ENCODE measurements around the gene LRRFIP2. TPM values are rescaled to one million over a fixed set of nuclear protein-coding genes. Genes with fewer than 3 reads are reported as not detected.

The LRRFIP2 gene
- total RNA-seq, 1 donor from 2014 or later, result 54.6 TPM

- DNase-seq (ENCODE audit: low spot score), result no peak
Observed at GRCh38 chr3:37115446-37115845, 58.9 kb downstream of the LRRFIP2 start.

- DNase-seq (ENCODE audit: low spot score), result no peak
Observed at GRCh38 chr3:37114251-37115145, 59.9 kb downstream of the LRRFIP2 start.

- DNase-seq (ENCODE audit: low spot score), result no peak
Observed at GRCh38 chr3:37112987-37113386, 61.4 kb downstream of the LRRFIP2 start.

- DNase-seq (ENCODE audit: low spot score), result no peak
Observed at GRCh38 chr3:37111199-37111598, 63.2 kb downstream of the LRRFIP2 start.

- DNase-seq (ENCODE audit: low spot score), result no peak
Observed at GRCh38 chr3:37107846-37108245, 66.5 kb downstream of the LRRFIP2 start.

- no peak for DNase-seq (ENCODE audit: low spot score)
Observed at GRCh38 chr3:37103103-37103808, 71.1 kb downstream of the LRRFIP2 start.

- no peak for DNase-seq (ENCODE audit: low spot score)
Observed at GRCh38 chr3:37100411-37100810, 74.0 kb downstream of the LRRFIP2 start.

- no peak for DNase-seq (ENCODE audit: low spot score)
Observed at GRCh38 chr3:37099469-37099868, 74.9 kb downstream of the LRRFIP2 start.

- no peak for DNase-seq (ENCODE audit: low spot score)
Observed at GRCh38 chr3:37098884-37099283, 75.5 kb downstream of the LRRFIP2 start.

- DNase-seq (ENCODE audit: low spot score), result no peak
Observed at GRCh38 chr3:37097776-37098175, 76.6 kb downstream of the LRRFIP2 start.

GRCh38 chr3:37096975-37097374, 77.4 kb downstream of the LRRFIP2 start:
- no peak for DNase-seq (ENCODE audit: low spot score)

GRCh38 chr3:37096288-37096687, 78.1 kb downstream of the LRRFIP2 start:
- no peak for DNase-seq (ENCODE audit: low spot score)

GRCh38 chr3:37094636-37095035, 79.7 kb downstream of the LRRFIP2 start:
- no peak for DNase-seq (ENCODE audit: low spot score)

GRCh38 chr3:37093481-37093880, 80.9 kb downstream of the LRRFIP2 start:
- DNase-seq (ENCODE audit: low spot score), result no peak

GRCh38 chr3:37092484-37092883, 81.9 kb downstream of the LRRFIP2 start:
- DNase-seq (ENCODE audit: low spot score), result no peak

- DNase-seq (ENCODE audit: low spot score), result no peak
Observed at GRCh38 chr3:37087870-37088269, 86.5 kb downstream of the LRRFIP2 start.

GRCh38 chr3:37086918-37087317, 87.5 kb downstream of the LRRFIP2 start:
- no peak for DNase-seq (ENCODE audit: low spot score)

GRCh38 chr3:37082317-37082716, 92.1 kb downstream of the LRRFIP2 start:
- DNase-seq (ENCODE audit: low spot score), result no peak

- DNase-seq (ENCODE audit: low spot score), result no peak
Observed at GRCh38 chr3:37075955-37076354, 98.4 kb downstream of the LRRFIP2 start.

GRCh38 chr3:37074178-37074577, 100.2 kb downstream of the LRRFIP2 start:
- no peak for DNase-seq (ENCODE audit: low spot score)

GRCh38 chr3:37072892-37073291, 101.5 kb downstream of the LRRFIP2 start:
- no peak for DNase-seq (ENCODE audit: low spot score)

- DNase-seq (ENCODE audit: low spot score), result no peak
Observed at GRCh38 chr3:37071921-37072320, 102.5 kb downstream of the LRRFIP2 start.

GRCh38 chr3:37068031-37068430, 106.4 kb downstream of the LRRFIP2 start:
- DNase-seq (ENCODE audit: low spot score), result no peak
